ENCODE results near the gene ZNF787. TPM values are rescaled to one million over a fixed set of nuclear protein-coding genes. Genes with fewer than 3 reads are reported as not detected.

ZNF787 gene
- total and polyA plus RNA-seq, 2 of the 4 experiments (the other 2 are of a cell fraction) = 4.8 to 11.2 TPM

DNA sequence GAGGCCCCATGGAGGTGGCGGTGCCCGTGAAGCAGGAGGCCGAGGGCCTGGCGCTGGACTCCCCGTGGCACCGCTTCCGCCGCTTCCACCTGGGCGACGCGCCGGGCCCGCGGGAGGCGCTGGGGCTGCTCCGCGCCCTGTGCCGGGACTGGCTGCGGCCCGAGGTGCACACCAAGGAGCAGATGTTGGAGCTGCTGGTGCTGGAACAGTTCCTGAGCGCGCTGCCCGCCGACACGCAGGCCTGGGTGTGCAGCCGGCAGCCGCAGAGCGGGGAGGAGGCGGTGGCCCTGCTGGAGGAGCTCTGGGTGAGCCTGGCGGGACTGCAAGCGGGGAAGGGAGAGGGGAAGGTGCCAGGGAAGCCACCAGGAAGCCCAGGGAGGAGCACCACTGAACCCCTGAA is 25.8 kb upstream of the ZNF787 start:
- BruUV-seq (replicated peaks) = no TSS peak
- H3K9me1 ChIP-seq (ENCODE audit: insufficient read depth, low read length) = peaks cover 20% of the 10 kb centered on the region; the same call in 1 of the 2 replicates
- H3K4me3 ChIP-seq (ENCODE audit: insufficient read depth, low read depth, low read length) = no peak overlapping the region
- no peak overlapping the region for H3K14ac ChIP-seq (replicated peaks; ENCODE audit: low read depth, low read length)
- in situ Hi-C loops (cut with MboI; ENCODE audit: low sequenced_read_pairs) = loop anchor here (25.0 kb wide), 2 partner anchors 460 to 1685 kb away; partner anchors contain the start of genes CDC42EP5, EPN1 and LENG9
- no peak overlapping the region for H3K4me2 ChIP-seq (ENCODE audit: low read depth, low read length)
- DNase-seq (no peak), ATAC-seq (ENCODE audit: low read depth) (no peak)
- no peak overlapping the region for H2BK20ac ChIP-seq (ENCODE audit: low read depth, low read length)
- H3K79me1 ChIP-seq (ENCODE audit: low read depth in 1 of 2, low read length in 2 of 2) = peaks cover 26 to 46% of the 10 kb centered on the region in 2 experiments
- TF ChIP-seq NFE2L2 (IDR thresholded peaks at IDR 0.05; ENCODE audit: low read depth, low read length) (no peak), POLR2A (IDR thresholded peaks at IDR 0.05; ENCODE audit: low read depth, low read length) (no peak), BHLHE40 (IDR thresholded peaks at IDR 0.05; ENCODE audit: low read depth, low read length) (no peak), MAFK (IDR thresholded peaks at IDR 0.05; ENCODE audit: low read depth, low read length) (no peak), CHD1 (IDR thresholded peaks at IDR 0.05; ENCODE audit: low read depth, low read length) (no peak), SMC3 (IDR thresholded peaks at IDR 0.05; ENCODE audit: low read depth, low read length) (no peak), RFX5 (IDR thresholded peaks at IDR 0.05; ENCODE audit: low read depth, low read length) (no peak), RAD21 (IDR thresholded peaks at IDR 0.05; ENCODE audit: low read length) (no peak)
- TF ChIP-seq, protein P1, sequence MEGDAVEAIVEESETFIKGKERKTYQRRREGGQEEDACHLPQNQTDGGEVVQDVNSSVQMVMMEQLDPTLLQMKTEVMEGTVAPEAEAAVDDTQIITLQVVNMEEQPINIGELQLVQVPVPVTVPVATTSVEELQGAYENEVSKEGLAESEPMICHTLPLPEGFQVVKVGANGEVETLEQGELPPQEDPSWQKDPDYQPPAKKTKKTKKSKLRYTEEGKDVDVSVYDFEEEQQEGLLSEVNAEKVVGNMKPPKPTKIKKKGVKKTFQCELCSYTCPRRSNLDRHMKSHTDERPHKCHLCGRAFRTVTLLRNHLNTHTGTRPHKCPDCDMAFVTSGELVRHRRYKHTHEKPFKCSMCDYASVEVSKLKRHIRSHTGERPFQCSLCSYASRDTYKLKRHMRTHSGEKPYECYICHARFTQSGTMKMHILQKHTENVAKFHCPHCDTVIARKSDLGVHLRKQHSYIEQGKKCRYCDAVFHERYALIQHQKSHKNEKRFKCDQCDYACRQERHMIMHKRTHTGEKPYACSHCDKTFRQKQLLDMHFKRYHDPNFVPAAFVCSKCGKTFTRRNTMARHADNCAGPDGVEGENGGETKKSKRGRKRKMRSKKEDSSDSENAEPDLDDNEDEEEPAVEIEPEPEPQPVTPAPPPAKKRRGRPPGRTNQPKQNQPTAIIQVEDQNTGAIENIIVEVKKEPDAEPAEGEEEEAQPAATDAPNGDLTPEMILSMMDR (conservative IDR thresholded peaks at IDR 0.05; ENCODE audit: low read depth, low read length) = no peak
- TF ChIP-seq, protein P2, sequence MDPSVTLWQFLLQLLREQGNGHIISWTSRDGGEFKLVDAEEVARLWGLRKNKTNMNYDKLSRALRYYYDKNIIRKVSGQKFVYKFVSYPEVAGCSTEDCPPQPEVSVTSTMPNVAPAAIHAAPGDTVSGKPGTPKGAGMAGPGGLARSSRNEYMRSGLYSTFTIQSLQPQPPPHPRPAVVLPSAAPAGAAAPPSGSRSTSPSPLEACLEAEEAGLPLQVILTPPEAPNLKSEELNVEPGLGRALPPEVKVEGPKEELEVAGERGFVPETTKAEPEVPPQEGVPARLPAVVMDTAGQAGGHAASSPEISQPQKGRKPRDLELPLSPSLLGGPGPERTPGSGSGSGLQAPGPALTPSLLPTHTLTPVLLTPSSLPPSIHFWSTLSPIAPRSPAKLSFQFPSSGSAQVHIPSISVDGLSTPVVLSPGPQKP (IDR thresholded peaks at IDR 0.05; ENCODE audit: borderline replicate concordance, low read depth, low read length) = no peak
- TF ChIP-seq, protein P3, sequence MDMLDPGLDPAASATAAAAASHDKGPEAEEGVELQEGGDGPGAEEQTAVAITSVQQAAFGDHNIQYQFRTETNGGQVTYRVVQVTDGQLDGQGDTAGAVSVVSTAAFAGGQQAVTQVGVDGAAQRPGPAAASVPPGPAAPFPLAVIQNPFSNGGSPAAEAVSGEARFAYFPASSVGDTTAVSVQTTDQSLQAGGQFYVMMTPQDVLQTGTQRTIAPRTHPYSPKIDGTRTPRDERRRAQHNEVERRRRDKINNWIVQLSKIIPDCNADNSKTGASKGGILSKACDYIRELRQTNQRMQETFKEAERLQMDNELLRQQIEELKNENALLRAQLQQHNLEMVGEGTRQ (IDR thresholded peaks at IDR 0.05; ENCODE audit: low read depth, low read length) = no peak
- dilution Hi-C loops (cut with HindIII; ENCODE audit: low sequenced_read_pairs, unreplicated experiment) = no loop called here
- no peak overlapping the region for H2AK9ac ChIP-seq (replicated peaks; ENCODE audit: low read depth, low read length, poor library complexity)
- H3K27me3 ChIP-seq (ENCODE audit: control insufficient read depth, insufficient read depth, low read length) = no peaks in the 10 kb centered on the region
- H3K18ac ChIP-seq (ENCODE audit: low read depth, low read length) = no peak overlapping the region
- H4K20me1 ChIP-seq (ENCODE audit: insufficient read depth, low read length) = peaks cover 13% of the 10 kb centered on the region
- no peaks in the 10 kb centered on the region for H3K9me3 ChIP-seq (ENCODE audit: control insufficient read depth, insufficient read depth, low read length)
- no peak overlapping the region for H2BK15ac ChIP-seq (ENCODE audit: low read depth, low read length)
- H3K4me1 ChIP-seq (ENCODE audit: control insufficient read depth, insufficient read depth, low read length) = no peaks in the 10 kb centered on the region; the same call in 1 of the 2 replicates
- H2AK5ac ChIP-seq (ENCODE audit: low read depth, low read length) = no peak overlapping the region
- H3K23ac ChIP-seq (ENCODE audit: low read depth, low read length) = no peak overlapping the region
- no peak overlapping the region for H2BK120ac ChIP-seq (ENCODE audit: low read depth, low read length)
- peaks cover 32% of the 10 kb centered on the region for H3K36me3 ChIP-seq (ENCODE audit: control insufficient read depth, insufficient read depth, low read length)
- CTCF ChIA-PET = no interaction called here
- no peak overlapping the region for H2AFZ ChIP-seq (replicated peaks; ENCODE audit: low read length, poor library complexity)
- no peak overlapping the region for H2BK5ac ChIP-seq (ENCODE audit: low read depth, low read length, poor library complexity, severe bottlenecking)
- no peak overlapping the region for H4K91ac ChIP-seq (ENCODE audit: insufficient read depth, low read depth, low read length)
- H3K9ac ChIP-seq (ENCODE audit: low read depth, low read length) = no peak overlapping the region
- intact Hi-C loops (cut with micrococcal nuclease) = no loop called here
- no peak overlapping the region for H3K4ac ChIP-seq (ENCODE audit: low read depth, low read length)
- no peak overlapping the region for H4K8ac ChIP-seq (ENCODE audit: low read depth in 2 of 2, low read length in 2 of 2)
- WGBS, 2 experiments (ENCODE audit: extremely low coverage in 2 of 2, insufficient read length in 1 of 2) = 100% methylated on average over 13 of the region's 31 CpGs; no CpG with 5 or more reads in 1 of the 2 experiments
- no peak overlapping the region for H3K56ac ChIP-seq (ENCODE audit: extremely low read depth, insufficient read depth, low read length)
- H4K5ac ChIP-seq (ENCODE audit: low read depth, low read length) = no peak overlapping the region
- POLR2A ChIA-PET (ENCODE audit: unreplicated experiment) = no interaction called here
- no peak overlapping the region for H3K27ac ChIP-seq (ENCODE audit: insufficient read depth, low read length)

Data from IMR-90 (cell line).